Kidney epithelial cell (primary cell): Measurements from ENCODE around the gene ACTN1. TPM values are rescaled to one million over a fixed set of nuclear protein-coding genes. Genes with fewer than 3 reads are reported as not detected.
A peak's percentile ranks its signal among the peaks of the same experiment; 100 is the strongest.

Experiments
- DNase-seq: peaks from one replicate; pipeline ENCODE4 v3.0.0-alpha.2; 2010; ENCODE audit warnings: low read depth
- H3K27me3 ChIP-seq: 2 replicates; pipeline ENCODE4 v1.6.0; 2011; ENCODE audit warnings: low read length; ENCODE audit not compliant: control insufficient read depth, insufficient read depth
- H3K36me3 ChIP-seq: 2 replicates; pipeline ENCODE4 v1.5.1; 2011; ENCODE audit warnings: low read length; ENCODE audit not compliant: control insufficient read depth, insufficient read depth
- H3K4me3 ChIP-seq: 2 replicates; pipeline ENCODE4 v1.5.1; 2011; ENCODE audit warnings: low read depth, mild to moderate bottlenecking, control low read depth, low read length
- total RNA-seq: library from RNA; depleted of rRNA; stranded (reverse); fragments of >200 nt; gene quantifications from 2 replicates; pipeline ENCODE4 v1.2.3, GENCODE V29; 2015
- TF ChIP-seq, protein P1 (sequence below): IDR thresholded peaks from 2 replicates; pipeline ENCODE4 v1.5.1; 2011; ENCODE audit warnings: mild to moderate bottlenecking, moderate library complexity, low read length, control low read depth, inconsistent platforms; ENCODE audit not compliant: insufficient read depth, poor library complexity, severe bottlenecking

ACTN1 gene
- total RNA-seq, 1 donor from 2014 or later: 627 TPM

DNA sequence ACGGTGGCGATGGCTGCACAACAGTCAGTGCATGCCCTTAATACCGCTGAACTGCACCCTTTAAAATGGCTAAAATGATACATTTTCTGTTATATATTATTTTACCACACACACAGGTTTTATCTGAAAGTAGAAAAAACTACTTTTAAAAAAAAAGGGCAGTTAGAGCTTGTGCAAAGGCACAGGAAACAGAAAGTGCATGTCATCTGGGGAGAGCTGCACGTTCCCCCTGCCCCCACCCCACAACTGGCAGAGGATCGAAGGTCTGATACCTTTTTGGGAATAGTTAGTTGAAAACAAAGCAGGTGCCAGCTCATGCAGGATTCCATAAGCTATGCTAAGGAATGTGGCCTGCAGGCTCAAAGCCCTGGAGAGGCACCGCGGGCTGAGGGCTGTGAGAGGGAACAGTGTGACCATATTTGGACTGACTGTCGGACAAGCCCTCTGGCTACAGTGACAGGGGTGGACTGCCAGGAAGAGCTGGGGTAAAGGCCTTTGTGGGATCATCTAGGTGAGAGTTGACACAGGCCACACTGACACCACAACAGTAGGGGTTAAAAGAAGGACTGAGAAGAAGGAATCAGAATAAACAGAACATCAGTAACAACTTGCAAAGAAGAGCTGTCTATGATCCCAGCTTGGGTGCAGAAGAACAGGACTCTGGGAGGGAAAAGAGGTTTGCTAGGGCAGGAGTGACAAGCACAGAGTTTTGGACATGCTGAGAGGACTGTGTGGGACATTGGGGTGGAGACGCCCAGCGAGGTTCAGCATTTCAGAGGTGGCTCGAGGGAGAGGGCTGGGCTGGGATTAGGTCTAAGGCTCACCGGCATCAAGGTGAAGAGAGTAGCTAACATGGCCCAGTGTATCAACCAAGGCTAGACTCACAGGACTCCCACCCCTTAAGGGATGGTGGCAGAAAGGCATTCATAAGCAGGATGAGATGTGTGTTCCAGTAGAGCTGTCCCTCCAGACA lies 54.6 kb downstream of the ACTN1 start:
- peak; percentile 16 for DNase-seq
- TF ChIP-seq, protein P1, sequence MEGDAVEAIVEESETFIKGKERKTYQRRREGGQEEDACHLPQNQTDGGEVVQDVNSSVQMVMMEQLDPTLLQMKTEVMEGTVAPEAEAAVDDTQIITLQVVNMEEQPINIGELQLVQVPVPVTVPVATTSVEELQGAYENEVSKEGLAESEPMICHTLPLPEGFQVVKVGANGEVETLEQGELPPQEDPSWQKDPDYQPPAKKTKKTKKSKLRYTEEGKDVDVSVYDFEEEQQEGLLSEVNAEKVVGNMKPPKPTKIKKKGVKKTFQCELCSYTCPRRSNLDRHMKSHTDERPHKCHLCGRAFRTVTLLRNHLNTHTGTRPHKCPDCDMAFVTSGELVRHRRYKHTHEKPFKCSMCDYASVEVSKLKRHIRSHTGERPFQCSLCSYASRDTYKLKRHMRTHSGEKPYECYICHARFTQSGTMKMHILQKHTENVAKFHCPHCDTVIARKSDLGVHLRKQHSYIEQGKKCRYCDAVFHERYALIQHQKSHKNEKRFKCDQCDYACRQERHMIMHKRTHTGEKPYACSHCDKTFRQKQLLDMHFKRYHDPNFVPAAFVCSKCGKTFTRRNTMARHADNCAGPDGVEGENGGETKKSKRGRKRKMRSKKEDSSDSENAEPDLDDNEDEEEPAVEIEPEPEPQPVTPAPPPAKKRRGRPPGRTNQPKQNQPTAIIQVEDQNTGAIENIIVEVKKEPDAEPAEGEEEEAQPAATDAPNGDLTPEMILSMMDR: no peak
- H3K4me3 ChIP-seq: no peak overlapping the region
- H3K36me3 ChIP-seq: peaks cover 1% of the 10 kb centered on the region
- H3K27me3 ChIP-seq: no peaks in the 10 kb centered on the region

DNA sequence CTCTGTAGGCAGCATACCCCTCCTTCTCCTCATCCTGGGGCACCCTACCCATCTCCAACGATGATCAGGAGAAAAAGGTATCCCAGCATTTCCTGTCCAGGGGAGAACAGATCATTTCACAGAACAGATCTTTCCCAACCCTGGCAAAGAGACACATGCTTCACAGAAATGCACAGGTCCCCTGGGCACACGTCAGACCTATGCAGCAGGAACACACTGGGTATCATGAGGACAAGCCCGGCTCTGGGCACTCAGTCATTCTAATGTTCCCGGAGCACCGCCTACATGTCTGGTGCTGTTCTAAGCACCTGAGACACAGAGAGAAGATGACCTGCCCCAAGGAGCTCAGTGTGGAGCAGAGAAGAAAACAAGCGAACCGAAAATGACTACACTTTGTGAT lies 56.2 kb downstream of the ACTN1 start:
- Histone ChIP-seq H3K4me3 (no peak overlapping the region), H3K36me3 (peaks cover 1% of the 10 kb centered on the region), H3K27me3 (no peaks in the 10 kb centered on the region)
- TF ChIP-seq, protein P1: no peak
- DNase-seq: no peak

DNA sequence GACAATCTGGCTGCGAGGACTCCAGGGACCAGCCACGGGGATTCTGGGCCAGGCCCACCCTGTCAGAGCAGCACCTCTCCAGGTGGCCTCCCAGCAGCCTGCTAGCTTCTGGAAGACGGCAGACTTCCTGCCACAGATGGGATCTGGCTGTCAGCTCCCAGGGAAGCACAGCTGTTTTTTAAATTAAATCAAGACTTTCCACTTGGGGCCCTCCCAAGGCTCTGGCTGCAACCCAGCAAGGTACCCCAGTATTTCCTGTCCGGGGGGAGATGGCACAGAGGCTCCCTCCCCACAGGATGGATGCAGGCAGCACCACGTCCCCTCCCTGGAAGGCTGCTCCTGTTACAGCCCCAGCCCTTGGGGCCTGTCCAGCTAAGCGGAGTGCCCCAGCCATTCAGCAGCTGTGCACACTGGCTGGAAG lies 56.9 kb downstream of the ACTN1 start:
- H3K36me3 ChIP-seq: peaks cover 1% of the 10 kb centered on the region
- no peaks in the 10 kb centered on the region for H3K27me3 ChIP-seq
- DNase-seq: no peak
- H3K4me3 ChIP-seq: no peak overlapping the region
- TF ChIP-seq, protein P1: no peak

DNA sequence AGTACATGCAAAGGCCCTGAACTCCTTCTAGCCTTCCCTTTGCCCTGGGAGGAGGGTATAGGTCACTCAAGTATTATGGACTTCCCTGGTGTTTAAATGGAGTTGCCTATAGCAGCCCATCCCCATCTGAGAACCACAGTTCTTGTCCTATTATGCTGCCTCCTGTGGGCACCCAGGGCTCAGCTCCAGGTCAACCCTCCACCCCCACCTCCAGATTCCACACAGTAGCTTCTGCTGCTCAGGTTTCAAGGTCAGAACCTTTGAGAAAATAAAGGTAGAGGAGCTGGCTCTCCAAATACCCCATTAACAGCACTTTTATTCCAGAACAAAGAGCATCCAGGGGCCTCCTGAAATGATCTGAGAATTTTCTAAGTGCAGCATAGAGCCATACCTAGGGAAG lies 57.4 kb downstream of the ACTN1 start:
- TF ChIP-seq, protein P1: peak; percentile 25
- Histone ChIP-seq H3K27me3 (no peaks in the 10 kb centered on the region), H3K36me3 (peaks cover 1% of the 10 kb centered on the region), H3K4me3 (no peak overlapping the region)
- no peak for DNase-seq

DNA sequence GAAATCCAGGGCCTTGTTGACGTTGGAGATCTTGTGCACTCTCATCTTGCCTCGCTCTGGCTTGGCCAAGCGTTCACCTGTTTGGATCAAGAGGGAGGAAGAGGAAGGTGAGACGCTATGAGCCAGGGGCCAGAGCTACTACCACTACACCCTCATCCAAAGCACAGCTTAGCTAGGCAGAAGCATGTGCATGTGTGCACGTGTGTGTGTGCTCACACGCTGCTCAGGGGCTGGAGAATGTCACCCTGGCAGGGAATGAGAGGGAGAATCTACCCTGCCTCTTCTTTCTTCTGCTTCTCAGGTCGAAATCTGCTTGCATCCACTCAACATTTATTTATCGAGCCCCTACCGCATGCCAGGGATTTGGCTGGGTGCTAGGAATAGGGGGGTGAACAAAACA lies 58.1 kb downstream of the ACTN1 start:
- H3K36me3 ChIP-seq: peaks cover 1% of the 10 kb centered on the region
- no peak for DNase-seq
- H3K4me3 ChIP-seq: no peak overlapping the region
- TF ChIP-seq, protein P1: no peak
- H3K27me3 ChIP-seq: no peaks in the 10 kb centered on the region
